AG08396 (cell line): ENCODE results near the gene MLEC.

Experiments
- DNase-seq: peaks from one replicate; pipeline ENCODE4 v3.0.0; 2012; ENCODE audit warnings: low spot score, mixed read lengths

The MLEC gene

DNA sequence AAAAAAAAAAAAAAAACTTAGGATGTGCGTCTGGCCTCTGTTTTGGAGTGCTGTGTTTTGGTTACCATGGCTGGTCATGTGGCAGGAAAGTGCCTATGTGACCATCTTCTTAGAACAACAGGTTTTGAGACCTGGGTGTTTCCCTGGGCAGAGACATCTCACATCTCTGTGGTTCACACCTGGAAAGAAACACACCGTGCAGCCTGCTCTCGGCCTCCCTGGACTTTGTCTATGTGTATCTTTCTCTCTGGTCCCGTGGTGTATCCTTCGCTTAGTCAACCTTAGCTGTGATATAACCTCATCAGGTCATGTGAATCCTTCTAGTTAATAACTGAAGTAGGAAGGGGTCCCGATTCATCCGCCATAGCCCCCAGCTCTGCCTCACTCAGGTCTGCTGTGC lies 61.3 kb downstream of the MLEC start:
- DNase-seq: no peak

DNA sequence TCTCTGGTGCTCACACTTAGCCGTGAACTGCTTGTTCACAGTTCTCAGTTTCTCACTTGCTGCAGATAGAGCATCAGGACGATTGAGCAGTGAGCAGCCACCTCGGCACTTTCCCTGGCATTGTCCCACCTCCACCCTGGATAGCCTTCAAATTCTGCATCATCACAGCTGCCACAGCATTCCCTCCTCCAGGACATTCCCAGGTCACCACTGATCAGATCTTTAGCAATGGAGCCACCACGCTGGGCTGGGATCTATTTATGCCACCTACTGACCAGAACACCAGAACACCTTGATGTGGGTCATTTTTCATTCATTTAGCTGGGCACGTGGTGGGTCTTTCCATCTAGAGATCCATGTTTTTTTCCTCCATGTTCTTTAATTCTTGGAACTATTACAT lies 62.3 kb downstream of the MLEC start:
- DNase-seq: no peak

DNA sequence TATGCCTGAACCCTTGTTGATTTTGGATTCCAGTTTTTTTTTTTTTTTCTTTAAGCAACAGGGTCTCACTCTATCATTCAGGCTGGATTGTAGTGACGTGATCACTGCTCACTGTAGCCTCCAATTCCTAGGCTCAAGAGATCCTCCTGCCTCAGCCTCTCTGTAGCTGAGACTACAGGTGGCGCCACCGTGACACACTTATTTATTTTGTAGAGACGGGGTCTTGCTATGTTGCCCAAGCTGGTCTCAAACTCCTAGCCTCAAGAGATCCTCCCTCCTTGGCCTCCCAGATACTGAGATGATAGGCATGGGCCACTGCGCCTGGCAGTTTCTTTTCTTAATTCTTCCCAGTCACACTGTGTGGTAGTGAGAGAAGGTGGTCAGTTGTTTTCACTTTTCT lies 63.9 kb downstream of the MLEC start:
- no peak for DNase-seq

DNA sequence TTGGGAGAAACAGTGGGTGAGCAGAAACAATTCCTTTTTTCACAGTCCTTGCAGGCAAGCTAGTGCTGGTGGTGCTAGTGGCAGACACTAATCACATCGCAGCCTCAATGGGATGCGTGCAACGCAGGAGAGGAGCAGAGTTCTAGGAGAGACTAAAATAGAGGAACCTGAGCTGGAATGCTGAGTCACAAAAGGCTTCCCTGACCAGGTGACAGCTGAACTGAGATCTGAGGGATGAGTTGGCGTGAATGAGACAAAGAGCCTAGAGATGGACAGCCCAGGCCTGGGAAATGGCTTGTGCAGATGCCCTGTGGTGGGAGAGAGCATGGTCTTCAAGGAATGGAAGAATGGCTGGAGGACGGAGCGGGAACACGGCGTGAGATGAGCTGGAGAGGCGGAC lies 64.4 kb downstream of the MLEC start:
- no peak for DNase-seq
